ENCODE results near the gene EN2.

EN2 gene

GRCh38 chr7:155509725-155510551 lies 52.0 kb downstream of the EN2 start:
- no peak overlapping the region for H3K27ac ChIP-seq
- no peak for TF ChIP-seq ZFX (IDR thresholded peaks at IDR 0.05; ENCODE audit: borderline replicate concordance)
- no peak for TF ChIP-seq CTCF (IDR thresholded peaks at IDR 0.05)

GRCh38 chr7:155510975-155511701 lies 53.2 kb downstream of the EN2 start:
- TF ChIP-seq CTCF (IDR thresholded peaks at IDR 0.05) = no peak
- no peak overlapping the region for H3K27ac ChIP-seq

- H3K27ac ChIP-seq = no peak overlapping the region
- no peak for TF ChIP-seq ZFX (IDR thresholded peaks at IDR 0.05; ENCODE audit: borderline replicate concordance)
- TF ChIP-seq CTCF (IDR thresholded peaks at IDR 0.05) = no peak
These were observed 53.7 kb downstream of the EN2 start for GRCh38 chr7:155511702-155511996.

- no peak overlapping the region for H3K27ac ChIP-seq
- no peak for TF ChIP-seq ZFX (IDR thresholded peaks at IDR 0.05; ENCODE audit: borderline replicate concordance)
- no peak for TF ChIP-seq CTCF (IDR thresholded peaks at IDR 0.05)
These were observed 54.4 kb downstream of the EN2 start for GRCh38 chr7:155512246-155512887.

- TF ChIP-seq ZFX (IDR thresholded peaks at IDR 0.05; ENCODE audit: borderline replicate concordance) (no peak), CTCF (IDR thresholded peaks at IDR 0.05) (no peak)
- H3K27ac ChIP-seq = no peak overlapping the region
These were observed 55.8 kb downstream of the EN2 start for GRCh38 chr7:155513543-155514285.

- TF ChIP-seq CTCF (IDR thresholded peaks at IDR 0.05) (no peak), ZFX (IDR thresholded peaks at IDR 0.05; ENCODE audit: borderline replicate concordance) (no peak)
These were observed 56.4 kb downstream of the EN2 start for GRCh38 chr7:155514296-155514695.

More at GRCh38 chr7:155514296-155514695, 56.4 kb downstream of the EN2 start:
- H3K27ac ChIP-seq = no peak overlapping the region
